Fibroblast of skin of right biceps (primary cell): ENCODE results near the gene RIBC2.
"Not testable (repeated sequence)": the region's sequence is repeated elsewhere in the genome, so short reads cannot be mapped to it uniquely, and the experiment has no call there.

ENCODE experiments used
- DNase-seq: peaks from one replicate; pipeline ENCODE4 v3.0.0-alpha.2; 2013

RIBC2 gene

GRCh38 chr22:45450101-45450785, 36.8 kb downstream of the RIBC2 start:
- no peak for DNase-seq

- peak; percentile 97 for DNase-seq
Observed at GRCh38 chr22:45450921-45451651, 37.6 kb downstream of the RIBC2 start.

GRCh38 chr22:45451972-45452371, 38.5 kb downstream of the RIBC2 start:
- DNase-seq: no peak

DNA sequence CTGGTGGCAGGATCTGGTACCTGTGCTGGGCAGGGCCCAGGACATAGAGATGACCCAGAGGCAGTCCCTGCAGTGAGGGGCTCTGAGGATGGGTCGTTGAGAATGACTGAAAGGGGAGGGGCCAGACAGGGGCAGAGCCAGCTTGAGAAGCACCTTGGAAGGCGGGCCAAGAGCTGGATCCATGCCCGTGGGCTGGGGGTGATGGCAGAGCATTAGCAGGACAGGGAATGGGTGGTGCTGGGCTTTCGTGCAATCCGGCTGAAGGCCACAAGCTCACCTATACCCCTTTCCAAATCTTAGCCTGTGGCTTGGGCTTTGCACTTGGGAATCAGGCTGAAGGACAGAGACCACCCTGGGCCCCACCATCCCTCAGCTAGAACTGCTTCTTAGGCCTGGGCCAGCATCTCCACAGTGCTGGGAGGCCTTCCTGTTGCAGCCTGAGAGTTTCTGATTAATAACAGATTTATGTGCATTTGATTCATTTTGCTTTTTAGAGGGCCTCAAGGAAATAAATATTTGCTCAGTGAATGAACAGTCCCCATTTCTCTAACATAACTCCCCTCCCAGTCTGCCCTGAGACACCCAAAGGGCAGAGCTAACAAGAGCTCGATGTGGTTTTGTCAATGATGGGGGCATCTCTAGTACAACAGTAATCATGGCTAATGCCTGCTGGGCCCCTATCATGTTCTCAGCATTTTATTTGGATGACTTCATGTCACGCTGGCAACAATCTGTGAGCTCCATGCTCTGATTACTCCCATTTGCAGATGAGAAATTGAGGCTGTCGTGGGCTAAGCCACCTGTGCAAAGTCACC, 39.3 kb downstream of the RIBC2 start:
- DNase-seq: peak; percentile 94

GRCh38 chr22:45453764-45454163, 40.3 kb downstream of the RIBC2 start:
- no peak for DNase-seq

GRCh38 chr22:45454275-45454674, 40.8 kb downstream of the RIBC2 start:
- peak; percentile 88 for DNase-seq

DNA sequence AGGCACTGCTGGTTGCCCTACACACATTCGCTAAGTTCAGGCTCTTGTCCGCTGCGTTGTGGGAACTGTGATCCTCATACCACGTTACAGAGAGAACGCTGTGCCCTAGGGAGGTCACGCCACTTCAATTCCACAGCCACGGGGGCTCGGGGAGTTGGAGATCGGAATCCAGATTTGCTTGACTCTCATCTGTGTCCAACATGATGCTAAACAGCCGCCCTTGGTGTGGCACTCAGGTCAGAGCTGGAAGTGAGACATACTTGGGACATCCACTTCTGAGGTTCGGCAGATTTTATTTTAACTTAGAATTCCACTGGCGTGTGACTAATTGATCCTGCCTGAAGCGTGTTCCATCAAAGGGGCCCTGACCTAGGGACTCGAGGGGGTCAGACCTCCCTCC, 41.7 kb downstream of the RIBC2 start:
- DNase-seq: no peak

GRCh38 chr22:45455621-45456020, 42.1 kb downstream of the RIBC2 start:
- no peak for DNase-seq

GRCh38 chr22:45456811-45457210, 43.3 kb downstream of the RIBC2 start:
- DNase-seq: no peak

- DNase-seq: no peak
Observed at GRCh38 chr22:45458532-45458931, 45.0 kb downstream of the RIBC2 start.

- no peak for DNase-seq
Observed at GRCh38 chr22:45459235-45459634, 45.7 kb downstream of the RIBC2 start.

DNA sequence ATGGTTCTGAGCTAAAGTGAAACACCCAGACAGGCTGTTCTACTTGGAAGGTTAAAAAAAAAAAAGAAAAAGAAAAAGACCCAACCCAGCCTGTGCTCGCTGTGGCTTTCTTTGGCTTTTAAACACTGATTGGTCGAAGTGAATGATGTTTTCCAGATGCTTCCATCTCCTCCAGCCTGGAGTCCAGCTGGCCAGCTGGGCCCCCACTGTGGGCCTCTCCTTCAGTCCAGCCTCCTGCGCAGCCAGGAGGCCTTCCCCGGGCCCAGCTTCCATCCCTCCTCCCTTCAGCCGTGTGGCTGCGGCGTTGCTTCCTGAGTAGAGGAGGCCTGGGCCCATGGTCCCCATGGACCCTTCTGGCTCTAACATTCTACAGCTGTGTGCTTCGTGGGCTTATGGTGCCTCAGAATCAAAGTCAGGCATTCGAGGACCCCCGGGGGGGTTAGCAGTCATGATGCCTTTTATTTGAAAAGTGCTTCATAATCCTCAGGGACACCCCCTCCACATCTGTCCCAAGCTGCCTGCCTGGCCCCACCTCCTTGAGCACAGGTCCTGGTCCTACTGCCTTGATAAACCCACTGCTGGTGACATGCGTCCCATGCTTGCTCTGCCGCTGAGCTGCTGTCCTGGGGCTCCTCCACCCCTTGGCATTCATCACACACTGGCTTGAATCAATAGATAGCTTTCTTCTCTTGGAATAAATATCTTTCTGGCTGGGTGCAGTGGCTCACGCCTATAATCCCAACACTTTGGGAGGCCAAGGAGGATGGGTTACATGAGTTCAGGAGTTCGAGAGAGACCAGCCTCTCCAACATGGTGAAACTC, 47.0 kb downstream of the RIBC2 start:
- no peak for DNase-seq

DNA sequence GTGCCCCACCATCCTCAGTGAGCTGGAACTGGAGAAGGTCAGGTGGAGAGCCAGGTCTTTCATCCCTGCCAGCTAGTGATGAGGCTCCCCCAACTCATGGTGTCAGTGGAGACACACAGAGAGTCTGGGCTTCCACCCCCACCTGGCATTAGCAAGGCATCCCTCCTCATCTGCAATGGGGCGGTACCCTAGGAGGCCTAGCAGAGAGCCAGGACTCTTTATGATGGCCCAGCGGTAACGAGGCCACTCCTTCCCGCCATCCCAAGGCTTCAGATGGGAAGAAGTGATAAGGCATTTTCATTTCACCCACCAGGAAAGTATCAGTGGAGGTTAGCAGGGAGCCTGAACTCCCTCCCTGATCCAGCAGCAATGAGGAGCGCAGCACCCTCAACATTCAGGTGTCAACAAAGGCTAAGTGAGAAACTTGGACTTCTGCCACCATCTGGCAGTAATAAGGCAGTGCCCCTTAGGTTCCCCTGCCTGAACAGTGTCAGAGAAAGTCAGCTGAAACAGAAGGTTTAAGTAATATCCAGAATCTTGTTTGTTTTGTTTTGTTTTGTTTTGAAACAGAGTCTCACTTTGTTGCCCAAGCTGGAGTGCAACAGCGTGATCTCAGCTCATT, 48.7 kb downstream of the RIBC2 start:
- DNase-seq: no peak

DNA sequence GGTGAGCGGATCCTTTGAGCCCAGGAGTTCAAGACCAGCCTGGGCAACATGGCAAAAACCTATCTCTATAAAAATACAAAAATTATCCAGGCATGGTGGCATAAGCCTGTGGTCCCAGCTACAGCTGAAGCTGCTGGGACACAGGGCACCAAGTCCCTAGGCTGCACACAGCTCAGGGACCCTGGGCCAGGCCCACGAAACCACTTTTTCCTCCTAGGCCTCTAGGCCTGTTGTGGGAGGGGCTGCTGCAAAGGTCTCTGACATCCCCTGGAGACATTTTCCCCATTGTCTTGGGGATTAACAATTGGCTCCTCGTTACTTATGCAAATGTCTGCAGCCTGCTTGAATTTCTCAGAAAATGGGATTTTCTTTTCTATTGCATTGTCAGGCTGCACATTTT, 50.2 kb downstream of the RIBC2 start:
- DNase-seq: not testable (repeated sequence)

DNA sequence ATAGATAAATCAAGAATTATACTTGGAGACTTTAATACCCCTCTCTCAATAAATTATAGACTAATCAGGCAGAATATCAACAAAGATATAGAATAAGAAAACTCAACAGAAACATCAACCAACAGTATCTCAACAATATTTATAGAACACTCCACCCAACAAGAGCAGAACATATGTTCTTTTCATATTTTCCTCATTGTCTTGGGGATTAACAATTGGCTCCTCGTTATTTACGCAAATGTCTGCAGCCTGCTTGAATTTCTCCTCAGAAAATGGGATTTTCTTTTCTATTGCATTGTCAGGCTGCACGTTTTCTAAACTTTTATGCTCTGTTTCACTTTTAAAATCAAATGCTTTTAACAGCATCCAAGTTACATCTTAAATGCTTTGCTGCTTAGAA, 52.1 kb downstream of the RIBC2 start:
- no peak for DNase-seq

DNA sequence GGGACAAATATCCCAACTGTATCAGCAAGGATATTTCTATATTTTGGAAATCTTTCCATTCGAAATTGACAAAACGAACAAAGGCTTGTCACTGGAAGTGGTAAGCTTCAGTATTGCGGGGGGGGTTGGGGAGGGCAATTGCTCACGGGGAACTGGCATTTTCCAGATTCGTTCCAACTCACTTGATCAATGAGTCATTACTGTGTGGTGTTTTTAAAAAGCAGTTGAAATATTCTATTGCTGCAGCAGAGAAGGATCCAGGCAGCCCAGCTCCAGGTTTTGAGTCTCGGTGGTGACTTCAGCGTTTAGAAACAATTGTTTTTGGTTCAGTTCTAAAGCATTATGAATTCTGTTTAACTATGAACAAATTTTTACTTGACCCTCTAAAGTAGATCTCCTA, 55.4 kb downstream of the RIBC2 start:
- peak; percentile 79 for DNase-seq

- DNase-seq: peak; percentile 48
Observed at GRCh38 chr22:45469281-45470073, 56.0 kb downstream of the RIBC2 start.

DNA sequence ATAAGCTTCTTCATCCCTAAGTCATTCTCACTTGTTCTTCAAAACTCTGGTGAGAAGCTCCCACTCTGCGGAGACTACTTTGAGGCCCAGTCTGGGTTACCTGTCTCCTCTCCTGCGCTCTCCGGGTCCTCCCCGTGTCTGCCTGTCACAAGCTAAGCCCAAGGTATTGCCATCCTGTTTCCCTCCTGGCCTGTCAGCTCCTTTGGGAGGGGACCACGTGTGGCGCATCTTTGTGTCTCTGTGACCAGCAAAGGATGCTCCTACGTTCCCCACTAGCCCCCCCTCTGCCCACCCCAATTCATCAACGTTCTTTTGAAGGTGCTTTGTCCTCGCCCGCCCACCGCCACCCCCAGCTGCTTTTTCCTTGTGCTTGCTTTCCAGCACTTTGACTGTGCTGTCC, 57.4 kb downstream of the RIBC2 start:
- DNase-seq: no peak

DNA sequence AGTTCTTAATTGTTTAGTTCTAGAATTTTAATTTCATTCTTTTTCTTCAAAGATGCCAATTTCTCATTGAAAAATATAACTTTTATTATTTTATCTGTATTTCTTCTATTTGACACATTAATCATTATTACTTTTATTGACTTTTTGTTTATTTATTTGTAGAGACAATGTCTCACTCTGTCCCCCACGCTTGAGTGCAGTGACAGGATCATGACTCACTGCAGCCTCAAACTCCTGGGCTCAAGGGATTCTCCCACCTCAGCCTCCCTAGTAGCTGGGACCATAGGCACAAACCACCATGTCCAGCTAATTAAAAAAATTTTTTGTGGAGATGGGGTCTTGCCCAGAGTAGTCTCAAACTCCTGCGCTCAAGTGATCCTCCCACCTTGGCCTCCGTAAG, 58.9 kb downstream of the RIBC2 start:
- no peak for DNase-seq

- no peak for DNase-seq
Observed at GRCh38 chr22:45473626-45474237, 60.2 kb downstream of the RIBC2 start.
